GM12873 (cell line): ENCODE data around the gene NOP14.

Source experiments
- TF ChIP-seq, protein P1 (sequence below): IDR thresholded peaks from 2 replicates; pipeline ENCODE4 v1.5.1; 2012; ENCODE audit warnings: low read depth, mild to moderate bottlenecking, moderate library complexity, low read length, control low read depth; ENCODE audit not compliant: insufficient read depth; ENCODE audit errors: missing control alignments

The NOP14 gene

DNA sequence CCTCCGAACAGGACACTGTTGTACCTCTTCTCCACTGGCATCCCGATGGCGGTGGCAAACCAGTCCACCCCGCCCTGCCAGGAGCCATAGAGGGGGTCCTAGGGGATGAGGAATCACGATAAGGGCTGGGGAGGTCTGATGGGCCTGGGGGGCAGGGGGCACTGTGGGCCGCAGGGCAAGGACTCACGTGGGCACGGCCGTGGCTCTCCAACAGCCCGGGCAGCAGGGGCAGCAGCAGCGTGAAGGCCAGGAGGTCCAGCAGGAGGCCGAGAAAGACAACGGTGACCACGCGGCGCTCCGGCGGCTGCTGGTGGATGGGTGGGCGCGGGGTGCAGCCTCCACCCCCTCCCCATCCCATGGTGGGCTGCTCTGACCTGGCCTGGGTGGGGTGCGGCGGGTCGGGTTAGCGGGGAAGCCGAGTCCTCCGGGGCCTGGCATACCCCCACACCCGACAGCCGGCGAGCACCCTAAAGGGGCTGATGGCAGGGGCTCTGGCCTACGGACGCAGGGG is 29.6 kb downstream of the NOP14 start:
- TF ChIP-seq, protein P1, sequence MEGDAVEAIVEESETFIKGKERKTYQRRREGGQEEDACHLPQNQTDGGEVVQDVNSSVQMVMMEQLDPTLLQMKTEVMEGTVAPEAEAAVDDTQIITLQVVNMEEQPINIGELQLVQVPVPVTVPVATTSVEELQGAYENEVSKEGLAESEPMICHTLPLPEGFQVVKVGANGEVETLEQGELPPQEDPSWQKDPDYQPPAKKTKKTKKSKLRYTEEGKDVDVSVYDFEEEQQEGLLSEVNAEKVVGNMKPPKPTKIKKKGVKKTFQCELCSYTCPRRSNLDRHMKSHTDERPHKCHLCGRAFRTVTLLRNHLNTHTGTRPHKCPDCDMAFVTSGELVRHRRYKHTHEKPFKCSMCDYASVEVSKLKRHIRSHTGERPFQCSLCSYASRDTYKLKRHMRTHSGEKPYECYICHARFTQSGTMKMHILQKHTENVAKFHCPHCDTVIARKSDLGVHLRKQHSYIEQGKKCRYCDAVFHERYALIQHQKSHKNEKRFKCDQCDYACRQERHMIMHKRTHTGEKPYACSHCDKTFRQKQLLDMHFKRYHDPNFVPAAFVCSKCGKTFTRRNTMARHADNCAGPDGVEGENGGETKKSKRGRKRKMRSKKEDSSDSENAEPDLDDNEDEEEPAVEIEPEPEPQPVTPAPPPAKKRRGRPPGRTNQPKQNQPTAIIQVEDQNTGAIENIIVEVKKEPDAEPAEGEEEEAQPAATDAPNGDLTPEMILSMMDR, result no peak

DNA sequence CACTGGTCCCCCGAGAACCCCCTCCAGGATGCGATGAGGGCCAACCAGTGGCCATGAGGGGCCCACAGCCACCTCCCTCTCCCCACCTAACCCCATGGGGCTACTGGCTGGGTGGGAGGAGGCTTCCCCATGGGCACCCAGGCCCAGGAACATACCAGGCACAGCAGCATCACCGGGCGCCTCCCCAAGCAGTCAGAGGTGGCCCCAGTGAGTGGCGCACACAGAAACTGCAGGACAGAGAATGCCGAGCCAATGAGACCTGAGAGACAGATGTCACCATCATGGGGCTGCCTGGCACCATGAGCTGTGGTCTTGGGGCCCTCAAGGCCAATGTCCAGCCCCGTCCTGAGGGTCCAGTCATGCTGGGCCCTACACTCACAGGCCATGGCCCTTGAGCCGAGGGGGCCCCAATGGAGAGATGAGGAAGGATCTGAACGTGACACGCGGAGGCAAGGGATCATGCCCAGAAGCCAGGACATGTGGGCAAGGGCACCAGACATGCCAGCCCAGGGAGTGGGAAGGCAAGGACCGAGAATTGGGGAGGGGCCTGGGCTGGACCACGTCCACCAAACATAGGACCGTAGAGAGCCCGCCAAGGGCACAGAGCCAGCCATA is 30.1 kb downstream of the NOP14 start:
- TF ChIP-seq, protein P1, result no peak

DNA sequence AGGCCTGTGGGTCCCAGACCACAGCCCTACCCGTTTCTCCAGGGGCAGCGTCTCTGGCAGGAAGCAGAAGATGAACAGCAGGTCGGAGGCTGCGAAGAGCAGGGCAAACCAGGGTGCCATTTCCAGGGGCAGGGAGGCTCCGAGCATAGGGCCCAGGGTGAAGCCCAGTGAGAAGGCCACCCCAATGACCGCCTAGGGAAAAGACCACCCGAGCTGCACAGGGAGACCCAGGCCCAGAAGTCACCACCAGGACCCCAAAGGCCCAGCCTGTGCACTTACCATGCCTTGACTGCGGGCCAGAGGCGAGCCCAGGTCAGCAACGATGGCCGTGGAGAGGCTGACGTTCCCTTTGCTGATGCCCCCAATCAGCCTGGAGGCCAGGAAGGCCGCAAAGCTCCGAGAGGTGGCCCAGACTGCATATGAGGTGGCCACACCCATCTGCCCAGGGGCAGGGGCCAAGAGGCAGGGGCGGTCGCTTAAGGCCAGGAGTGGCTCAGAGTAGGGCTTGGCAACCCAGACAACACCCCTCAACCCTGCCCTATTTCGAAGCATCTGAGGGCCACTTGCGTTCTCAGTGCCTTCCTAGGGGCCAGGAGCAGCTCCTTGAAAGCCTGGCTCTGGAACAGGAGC is 30.8 kb downstream of the NOP14 start:
- TF ChIP-seq, protein P1, result no peak

DNA sequence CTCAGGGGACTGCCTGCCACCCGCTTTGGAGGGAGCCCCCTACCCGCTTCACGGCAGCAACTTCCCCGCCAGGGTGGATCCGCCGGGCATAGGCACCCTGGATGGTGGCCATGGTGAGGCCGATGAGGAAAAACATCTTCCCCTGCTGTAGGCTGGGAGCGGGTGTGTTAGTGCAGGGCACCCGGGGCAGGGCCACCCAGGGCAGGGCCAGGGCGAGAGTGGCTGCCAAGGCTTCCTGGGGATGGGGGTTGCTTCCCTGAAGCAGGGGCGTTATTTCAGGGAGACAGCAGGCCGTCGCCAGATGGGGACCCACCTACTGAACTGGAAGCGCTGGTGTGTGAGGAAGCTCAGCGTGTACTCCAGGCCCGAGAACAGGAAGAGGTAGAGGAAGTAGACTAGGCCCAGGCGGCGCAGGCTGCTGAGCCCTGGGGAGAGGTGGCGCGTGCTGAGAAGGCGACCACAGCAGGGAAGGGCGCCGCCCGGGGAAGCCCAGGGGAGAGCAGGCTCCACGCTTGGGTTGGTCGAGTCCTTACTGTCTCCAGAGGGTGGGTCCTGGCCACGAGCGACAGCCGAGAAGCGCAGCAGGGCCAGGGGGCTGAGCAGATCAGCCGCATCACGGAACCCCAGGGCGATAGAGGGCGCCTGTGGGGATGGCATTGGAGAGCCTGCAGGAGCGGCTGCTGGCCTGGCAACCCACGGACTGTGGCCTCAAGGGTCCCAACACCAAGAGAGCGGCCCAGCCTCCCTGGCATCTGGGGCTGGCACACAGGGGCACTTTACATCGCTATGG is 31.5 kb downstream of the NOP14 start:
- TF ChIP-seq, protein P1, result peak; percentile 55

DNA sequence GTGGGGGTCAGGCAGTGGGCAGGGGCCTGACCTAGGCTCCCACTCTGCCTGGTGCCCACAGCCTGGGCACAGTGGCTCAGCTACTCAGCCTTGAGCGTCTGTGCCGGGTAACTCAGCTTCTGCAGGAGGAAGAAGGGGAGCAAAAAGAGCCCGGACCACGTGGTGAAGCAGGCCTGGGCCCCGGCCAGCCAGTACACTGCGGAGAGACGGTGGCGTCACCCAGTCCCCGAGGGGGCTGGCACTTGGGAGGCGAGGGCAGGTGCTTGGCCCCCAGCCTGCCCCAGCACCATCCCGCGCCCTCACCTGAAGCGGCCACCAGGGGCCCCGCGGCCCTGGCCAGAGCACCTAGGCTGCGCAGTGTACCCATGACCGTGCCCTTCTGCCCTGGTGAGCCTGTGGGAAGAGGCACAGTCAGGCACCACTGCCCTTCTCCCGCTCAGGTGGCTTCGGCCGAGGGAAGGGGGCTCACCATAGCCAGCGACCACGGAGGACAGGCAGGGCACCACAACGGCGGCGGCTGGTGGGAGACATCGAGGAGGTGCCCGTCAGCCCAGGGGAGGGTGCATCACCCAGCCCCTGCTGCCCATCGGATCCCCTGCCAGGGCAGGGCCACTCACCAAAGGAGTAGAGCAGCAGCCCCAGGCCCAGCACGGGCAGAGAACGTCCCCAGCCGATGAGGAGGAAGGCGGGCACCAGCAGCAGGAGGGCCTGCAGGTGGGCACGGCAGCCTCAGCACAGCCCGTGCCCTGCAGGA is 32.3 kb downstream of the NOP14 start:
- TF ChIP-seq, protein P1, result peak; percentile 39

DNA sequence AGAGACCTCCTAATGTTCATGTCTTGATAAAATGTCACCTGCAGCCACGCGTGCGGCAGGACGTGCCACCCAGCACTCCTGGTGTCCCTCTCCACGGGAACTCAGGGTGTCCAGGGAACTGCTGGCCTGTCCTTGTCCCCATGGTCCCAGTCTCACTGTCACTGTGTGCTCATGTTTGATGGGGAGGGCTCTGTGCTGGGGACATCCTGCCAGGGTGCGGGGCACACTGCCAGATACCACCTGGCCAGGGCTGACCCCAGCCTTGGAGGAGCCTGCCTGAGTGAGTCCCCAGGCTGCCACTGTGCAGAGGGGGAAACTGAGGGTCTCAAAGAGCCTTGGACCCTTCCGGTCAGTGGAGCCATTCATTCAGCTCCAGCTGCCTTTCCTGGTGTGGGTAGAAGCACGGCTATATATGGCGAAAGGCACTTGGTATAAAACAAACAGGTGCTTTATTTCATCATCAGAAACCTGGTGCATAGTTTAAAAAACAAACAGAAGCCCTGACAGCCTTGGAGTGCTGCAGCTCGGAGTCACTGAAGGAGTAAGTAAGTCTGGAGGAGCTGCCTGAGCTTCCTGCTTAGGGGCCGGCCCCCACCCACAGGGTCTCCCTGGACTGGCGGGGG is 33.0 kb downstream of the NOP14 start:
- TF ChIP-seq, protein P1, result no peak
